Tracheal epithelial cell (primary cell): Measurements from ENCODE around the gene ZNF773. TPM values are rescaled to one million over a fixed set of nuclear protein-coding genes. Genes with fewer than 3 reads are reported as not detected.

Source experiments
- total RNA-seq: library from RNA; depleted of rRNA; stranded (reverse); fragments of >200 nt; gene quantifications from 2 replicates; pipeline ENCODE4 v1.2.1, GENCODE V29; 2014

The ZNF773 gene
- 16.9 and 17.7 TPM in 2 replicates for total RNA-seq

DNA sequence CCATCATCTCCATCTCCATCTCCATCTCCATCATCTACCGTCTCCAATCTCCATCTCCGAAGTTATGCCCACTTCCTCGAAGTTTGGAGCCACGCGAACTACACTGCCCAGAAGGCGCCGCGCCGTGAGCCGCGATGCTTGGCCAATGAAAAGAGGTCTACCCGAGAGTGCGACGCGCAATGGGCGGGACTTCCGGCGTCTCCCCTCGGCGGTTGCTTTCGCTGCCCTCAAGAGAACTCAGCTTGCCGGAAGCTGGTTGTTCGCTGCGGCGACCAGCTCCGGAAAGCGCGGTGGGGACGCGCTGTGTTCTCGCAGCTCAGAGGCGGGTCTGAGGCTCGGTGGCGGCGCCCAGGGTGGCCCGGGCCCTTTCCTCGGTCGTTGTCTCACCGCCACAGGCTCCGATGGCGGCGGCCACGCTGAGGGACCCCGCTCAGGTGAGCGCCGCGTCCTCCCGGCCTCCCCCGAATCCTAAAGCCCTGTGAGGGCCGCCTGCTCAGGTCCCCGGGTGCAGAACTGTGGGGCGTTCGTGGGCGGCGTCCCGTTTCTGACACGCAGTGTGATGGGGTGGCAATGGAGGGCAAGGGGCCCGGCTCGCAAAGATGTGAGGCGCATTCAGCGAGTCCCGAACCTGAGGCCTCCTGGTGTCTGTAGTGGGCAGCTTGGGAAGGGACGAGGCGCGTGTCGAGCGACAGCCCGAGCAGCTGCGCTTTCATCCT, at the start of gene ZNF773:
Gene ZNF773, plus strand, starts transcription at position 259 of the 716 bp plus-strand sequence. Its CDS starts 143 bp downstream, at position 402.

DNA sequence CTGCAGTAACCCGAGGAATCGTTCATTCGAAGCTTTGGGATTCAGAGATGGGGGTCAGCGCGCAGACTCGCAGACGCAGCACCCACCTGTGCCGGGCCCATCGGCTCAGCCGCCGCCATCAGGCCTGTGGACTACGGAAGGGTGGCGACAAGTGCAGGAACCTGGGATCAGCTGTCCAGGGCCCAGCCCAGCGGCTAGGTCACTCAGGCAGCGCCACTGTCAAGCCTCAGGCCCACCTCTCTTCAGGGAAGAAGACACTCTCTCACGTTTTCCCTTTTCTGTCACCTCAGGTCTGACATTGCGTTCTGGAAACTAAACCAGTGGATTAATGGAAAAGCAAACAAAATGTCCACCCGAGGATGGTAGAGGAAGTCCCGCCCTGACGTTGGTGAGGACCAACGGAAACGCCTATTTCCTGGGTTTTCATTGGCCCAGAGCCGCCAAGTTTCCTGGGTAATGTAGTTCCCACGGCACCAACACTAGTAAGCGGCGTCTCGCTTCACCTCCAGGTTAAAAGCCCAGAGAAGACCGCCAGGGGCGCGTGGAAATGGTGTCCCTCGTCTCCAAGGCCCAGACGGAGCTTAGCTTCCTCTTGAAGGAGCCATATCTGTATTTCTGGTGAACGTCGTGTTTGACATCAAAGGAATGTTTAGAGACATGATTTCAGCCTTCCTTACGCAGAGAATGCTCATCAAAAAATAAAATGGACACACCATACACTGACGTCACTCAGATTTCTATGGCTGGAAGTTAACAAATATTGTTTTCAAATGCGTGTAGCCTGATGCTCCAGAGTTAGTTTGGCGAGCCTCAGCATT, 22.3 kb upstream of the ZNF773 start, which contains the start of gene ZNF772:
Gene ZNF772, minus strand, starts transcription at position 376 of the 818 bp plus-strand sequence. Its CDS starts 257 bp downstream, at position 119.

GRCh38 chr19:57487477-57488298, 12.1 kb upstream of the ZNF773 start, which contains the start of gene ZNF419:
ZNF419 (plus strand) TSS chr19:57487750; CDS start chr19:57487951, 201 bp downstream.

GRCh38 chr19:57527136-57527881, 27.6 kb downstream of the ZNF773 start, which contains the start of gene ZNF549:
ZNF549 (plus strand) TSS chr19:57527356; CDS start chr19:57527574, 218 bp downstream.

Other genes with a start within 250 kb of the ZNF773 start
- 97.6 and 134 TPM in 2 replicates for gene ZNF460, start 219.5 kb upstream of the ZNF773 start, total RNA-seq
- gene ZNF543, start 179.5 kb upstream of the ZNF773 start, total RNA-seq, result 10.4 and 11.3 TPM in 2 replicates
- 8.9 and 10.9 TPM in 2 replicates for gene ZNF304, start 148.7 kb upstream of the ZNF773 start, total RNA-seq
- 13.0 and 18.3 TPM in 2 replicates for gene TRAPPC2B, start 136.4 kb upstream of the ZNF773 start, total RNA-seq
- 1.3 and 3.1 TPM in 2 replicates for gene ZNF547, start 136.4 kb upstream of the ZNF773 start, total RNA-seq
- 16.9 and 26.2 TPM in 2 replicates for gene ZNF548, start 110.1 kb upstream of the ZNF773 start, total RNA-seq
- gene ZNF17, start 88.8 kb upstream of the ZNF773 start, total RNA-seq, result 6.8 and 8.0 TPM in 2 replicates
- 15.3 and 20.0 TPM in 2 replicates for gene ZNF749, start 64.6 kb upstream of the ZNF773 start, total RNA-seq
- gene VN1R1, start 42.8 kb upstream of the ZNF773 start, total RNA-seq, result 0.21 and 0.24 TPM in 2 replicates
- gene ZNF772, start 22.4 kb upstream of the ZNF773 start, total RNA-seq, result 13.7 and 14.1 TPM in 2 replicates
- 12.3 and 20.5 TPM in 2 replicates for gene ZNF419, start 12.2 kb upstream of the ZNF773 start, total RNA-seq
- gene ZNF549, start 27.4 kb downstream of the ZNF773 start, total RNA-seq, result 4.6 and 6.8 TPM in 2 replicates
- 7.0 and 8.2 TPM in 2 replicates for gene ZNF550, start 59.9 kb downstream of the ZNF773 start, total RNA-seq
- gene ZNF416, start 79.0 kb downstream of the ZNF773 start, total RNA-seq, result 4.3 and 6.0 TPM in 2 replicates
- 3.9 and 5.3 TPM in 2 replicates for gene ZIK1, start 84.2 kb downstream of the ZNF773 start, total RNA-seq
- 2.1 and 3.1 TPM in 2 replicates for gene ZNF530, start 99.9 kb downstream of the ZNF773 start, total RNA-seq
- gene ZNF134, start 114.3 kb downstream of the ZNF773 start, total RNA-seq, result 13.7 and 18.8 TPM in 2 replicates
- gene ZNF211, start 133.2 kb downstream of the ZNF773 start, total RNA-seq, result 11.1 and 11.9 TPM in 2 replicates
- 0.24 TPM in 1 of 2 replicates, not detected in the other for gene ZSCAN4, start 169.0 kb downstream of the ZNF773 start, total RNA-seq
- 8.1 and 8.2 TPM in 2 replicates for gene ZNF551, start 182.0 kb downstream of the ZNF773 start, total RNA-seq
- gene ZNF154, start 209.3 kb downstream of the ZNF773 start, total RNA-seq, result 0.64 and 1.4 TPM in 2 replicates
- 4.1 and 4.3 TPM in 2 replicates for gene ZNF671, start 227.7 kb downstream of the ZNF773 start, total RNA-seq
- gene ZNF776, start 246.9 kb downstream of the ZNF773 start, total RNA-seq, result 8.7 TPM in 2 replicates